Brain pericyte (primary cell): Measurements from ENCODE around the gene ATP9B.

Experiments
- DNase-seq: peaks from one replicate; pipeline ENCODE4 v3.0.0-alpha.2; 2012; ENCODE audit warnings: low read depth, low spot score

ATP9B gene

GRCh38 chr18:79068937-79069716 lies at the start of gene ATP9B:
Gene ATP9B, plus strand, starts transcription at chr18:79069394. Its CDS starts 17 bp downstream, at chr18:79069411.
- DNase-seq: peak; percentile 99

GRCh38 chr18:79019881-79020280 lies 49.3 kb upstream of the ATP9B start:
- no peak for DNase-seq

- no peak for DNase-seq
Observed at GRCh38 chr18:79022603-79023002, 46.6 kb upstream of the ATP9B start.

GRCh38 chr18:79026491-79026890 lies 42.7 kb upstream of the ATP9B start:
- no peak for DNase-seq

- DNase-seq: no peak
Observed at GRCh38 chr18:79030680-79031079, 38.5 kb upstream of the ATP9B start.

- DNase-seq: no peak
Observed at GRCh38 chr18:79042276-79042675, 26.9 kb upstream of the ATP9B start.

GRCh38 chr18:79043288-79043687 lies 25.9 kb upstream of the ATP9B start:
- DNase-seq: no peak

GRCh38 chr18:79046522-79046921 lies 22.7 kb upstream of the ATP9B start:
- DNase-seq: no peak

- no peak for DNase-seq
Observed at GRCh38 chr18:79047556-79048244, 21.5 kb upstream of the ATP9B start.

GRCh38 chr18:79048245-79048632 lies 21.0 kb upstream of the ATP9B start:
- no peak for DNase-seq

GRCh38 chr18:79049506-79049905 lies 19.7 kb upstream of the ATP9B start:
- DNase-seq: no peak

GRCh38 chr18:79050005-79050404 lies 19.2 kb upstream of the ATP9B start:
- DNase-seq: no peak

- DNase-seq: no peak
Observed at GRCh38 chr18:79056827-79057367, 12.3 kb upstream of the ATP9B start.

GRCh38 chr18:79058007-79058406 lies 11.2 kb upstream of the ATP9B start:
- no peak for DNase-seq

GRCh38 chr18:79062806-79063205 lies 6.4 kb upstream of the ATP9B start:
- no peak for DNase-seq

- no peak for DNase-seq
Observed at GRCh38 chr18:79064228-79064627, 5.0 kb upstream of the ATP9B start.

GRCh38 chr18:79065802-79066201 lies 3.4 kb upstream of the ATP9B start:
- no peak for DNase-seq

GRCh38 chr18:79067611-79068010 lies 1.6 kb upstream of the ATP9B start:
- DNase-seq: no peak

- DNase-seq: peak; percentile 18
Observed at GRCh38 chr18:79068341-79068936, 755 bp upstream of the ATP9B start.

- DNase-seq: no peak
Observed at GRCh38 chr18:79069717-79070151, 540 bp downstream of the ATP9B start.

- DNase-seq: no peak
Observed at GRCh38 chr18:79070486-79070885, 1.3 kb downstream of the ATP9B start.

- DNase-seq: no peak
Observed at GRCh38 chr18:79071037-79071436, 1.8 kb downstream of the ATP9B start.
